GM18873 (cell line): ENCODE measurements around the gene ABTB2.

Experiments
- ATAC-seq: cut with Tn5 transposase; IDR thresholded peaks from one replicate; pipeline ENCODE4 v1.9.1; 2021; ENCODE audit warnings: mild to moderate bottlenecking, moderate library complexity, moderate number of reproducible peaks; ENCODE audit not compliant: unreplicated experiment, low FRiP score

The ABTB2 gene

DNA sequence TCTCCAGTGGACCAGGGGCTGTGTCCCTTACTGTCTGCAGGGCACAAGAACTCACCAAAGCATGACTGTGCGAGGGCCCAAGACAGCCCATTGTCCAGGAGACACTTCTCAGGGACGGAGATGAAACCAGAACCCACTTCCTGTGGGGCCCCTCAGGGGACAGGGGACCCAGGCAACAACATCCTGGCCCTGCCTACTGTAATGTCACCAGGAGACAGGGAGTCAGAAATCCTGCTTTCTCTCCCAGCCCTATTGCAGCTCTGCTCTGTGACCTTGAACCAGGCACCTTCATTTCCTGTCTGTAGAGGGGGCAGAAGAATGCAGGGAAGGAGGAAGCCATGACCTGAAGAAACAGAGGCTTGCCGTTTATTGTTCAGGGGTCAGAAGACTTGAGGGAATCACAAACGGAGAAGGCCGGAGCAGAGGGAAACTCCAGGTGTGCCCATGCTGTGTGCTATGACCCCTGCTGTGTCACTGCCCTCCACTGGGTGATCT, 154.4 kb downstream of the ABTB2 start:
- no peak for ATAC-seq

DNA sequence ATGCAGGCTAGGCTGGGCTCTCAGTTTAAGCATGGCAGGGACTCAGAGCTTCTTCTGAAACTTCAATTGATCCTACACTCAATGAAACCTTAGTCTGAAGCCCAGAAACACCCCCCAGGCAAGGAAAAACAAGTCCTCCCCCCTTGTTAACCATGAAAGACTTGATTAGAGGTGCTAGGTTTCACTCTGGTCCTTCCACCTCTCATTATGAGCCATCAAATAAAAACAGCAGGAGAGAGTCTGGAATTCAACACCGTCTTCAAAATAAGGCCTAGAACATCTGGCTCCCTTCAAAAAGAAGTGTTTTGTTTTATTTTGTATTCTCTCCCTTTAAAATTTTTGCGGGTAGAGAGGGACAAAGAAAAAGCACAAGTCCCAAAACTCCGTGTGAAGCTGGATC, 156.7 kb downstream of the ABTB2 start:
- ATAC-seq: no peak

DNA sequence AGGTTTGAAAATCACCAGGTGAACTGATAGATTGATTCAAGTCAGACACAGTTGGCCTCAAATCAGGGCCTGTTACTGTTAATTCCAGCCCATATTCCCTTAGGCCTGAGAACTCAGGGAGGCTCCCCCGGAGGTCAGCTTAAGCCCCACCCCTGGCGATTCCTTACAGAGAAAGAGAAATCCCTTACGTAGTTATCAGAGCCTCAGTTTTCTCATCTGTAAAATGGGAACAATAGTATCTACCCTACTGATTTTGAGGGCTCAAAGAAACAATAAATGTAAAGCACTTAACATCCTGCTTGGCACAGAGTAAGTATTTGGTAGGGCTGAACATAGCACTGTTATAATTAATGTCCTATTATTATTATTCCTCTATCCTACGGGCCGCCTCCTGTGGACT, 158.3 kb downstream of the ABTB2 start:
- no peak for ATAC-seq

DNA sequence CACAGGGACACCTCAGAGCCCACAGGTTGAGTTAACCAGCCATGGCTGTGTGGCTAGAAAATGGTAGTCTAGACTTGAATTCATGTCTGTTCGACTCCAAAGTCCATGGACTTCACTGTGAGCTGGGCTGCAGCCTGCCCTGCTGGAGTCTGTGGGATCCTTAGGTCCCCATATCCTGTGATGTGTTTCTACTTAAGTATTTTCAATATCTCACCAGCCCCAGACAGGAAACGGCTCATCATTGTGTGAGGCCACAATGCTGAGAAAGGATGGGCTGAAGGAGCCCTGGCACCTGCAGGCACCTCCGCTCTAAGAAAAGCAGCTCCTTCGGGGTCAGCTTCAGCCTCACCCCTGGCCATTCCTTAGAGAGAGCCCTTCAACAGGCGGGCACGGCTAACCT, 159.3 kb downstream of the ABTB2 start:
- no peak for ATAC-seq

DNA sequence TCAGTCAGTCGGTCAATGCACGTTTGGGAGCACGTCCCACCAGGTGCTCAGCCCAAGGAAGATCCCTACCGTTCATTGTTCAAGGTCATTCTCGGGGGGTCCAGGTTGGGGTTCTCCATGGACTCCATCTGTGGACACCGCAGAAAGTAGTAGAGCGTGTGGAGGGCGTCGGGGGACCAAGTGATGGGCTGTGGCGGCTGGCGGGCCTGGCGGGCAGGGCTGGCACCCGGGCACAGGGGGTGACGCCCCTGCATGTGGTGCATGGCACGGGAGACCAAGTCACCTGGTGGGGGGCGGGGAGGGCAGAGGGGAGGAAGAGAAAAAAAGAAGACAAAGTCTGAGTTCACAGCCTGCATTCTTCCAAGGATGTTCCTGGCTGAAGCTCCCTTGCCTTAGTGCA, 160.6 kb downstream of the ABTB2 start:
- ATAC-seq: no peak

DNA sequence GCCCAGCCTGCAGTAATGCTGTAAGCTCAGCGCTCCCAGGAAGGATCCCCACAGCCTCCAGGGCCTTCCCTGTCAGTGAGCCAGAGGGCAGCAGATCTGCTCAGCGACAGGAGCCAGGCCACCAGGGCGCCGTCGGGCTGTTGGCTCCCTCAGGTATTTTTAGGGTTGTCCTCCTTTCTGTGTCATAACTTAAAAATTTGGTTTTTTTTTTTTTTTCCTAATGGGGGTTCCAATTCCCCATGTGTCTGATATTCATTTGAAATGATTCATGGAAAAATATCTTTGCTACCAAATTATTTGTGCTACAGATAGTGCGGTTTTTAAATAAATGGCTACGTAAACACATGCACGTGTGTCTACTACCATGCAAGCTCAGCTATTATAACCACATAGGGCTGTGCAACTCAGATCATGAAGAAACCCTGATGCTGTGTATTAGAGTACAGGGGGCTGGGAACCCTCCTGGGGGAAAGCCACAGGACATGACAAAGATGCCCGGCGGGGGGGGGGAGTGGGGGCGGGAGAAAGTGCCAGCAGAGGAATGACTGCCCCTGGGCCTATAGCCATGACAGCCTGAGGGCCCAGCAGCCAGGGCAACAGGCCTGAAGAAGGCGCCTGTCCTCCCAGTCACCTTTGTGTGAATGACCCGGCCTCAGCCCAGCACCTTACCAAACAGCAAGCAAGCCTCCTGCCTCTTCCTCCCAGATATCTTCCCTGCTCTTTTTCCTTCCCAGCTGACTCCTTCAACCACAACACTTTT, 163.1 kb downstream of the ABTB2 start:
- no peak for ATAC-seq

DNA sequence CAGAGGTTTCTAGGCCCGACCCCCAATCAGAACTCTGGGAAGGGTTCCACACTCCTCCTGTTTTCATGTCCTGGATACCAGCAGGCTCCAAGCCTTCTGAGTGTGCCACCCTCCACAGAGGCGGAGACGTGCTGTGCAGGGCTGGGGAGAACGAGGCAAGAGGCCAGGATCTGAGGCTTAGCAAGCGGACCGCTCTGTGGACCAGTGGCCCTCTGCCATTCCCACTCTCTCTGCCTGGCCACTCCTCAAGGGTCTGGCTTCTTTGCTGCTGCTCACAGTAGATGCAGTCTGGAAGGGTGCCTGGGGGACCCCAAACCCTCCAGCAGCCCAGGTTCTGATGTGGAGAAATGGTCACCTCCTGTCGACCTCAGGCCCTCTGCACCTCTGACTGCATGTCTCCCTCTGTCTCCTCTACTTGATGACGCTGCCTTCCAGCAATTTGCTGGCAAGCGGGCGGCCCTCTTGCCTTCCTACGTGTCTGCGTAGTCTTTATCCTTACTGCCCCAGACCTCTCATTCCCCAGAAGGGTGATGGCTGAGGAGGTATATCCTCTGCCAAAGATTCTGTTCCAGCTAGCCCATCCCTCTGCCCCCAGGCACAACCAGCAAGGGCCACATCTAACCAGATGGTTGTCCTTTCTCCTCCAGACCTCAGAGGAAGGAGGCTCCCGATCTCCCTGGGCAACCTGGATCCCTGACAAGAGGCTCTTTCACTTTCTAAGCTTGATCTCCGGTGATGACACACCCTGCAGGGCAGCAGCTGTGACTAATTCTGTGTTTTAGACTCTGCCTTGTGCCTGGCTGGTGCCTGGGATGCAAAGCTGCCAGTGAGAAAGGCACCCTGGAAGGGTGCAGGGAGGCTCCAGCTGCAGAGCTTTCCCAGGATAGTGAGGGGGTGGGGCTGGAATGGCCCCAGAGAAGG, 165.1 kb downstream of the ABTB2 start:
- no peak for ATAC-seq

DNA sequence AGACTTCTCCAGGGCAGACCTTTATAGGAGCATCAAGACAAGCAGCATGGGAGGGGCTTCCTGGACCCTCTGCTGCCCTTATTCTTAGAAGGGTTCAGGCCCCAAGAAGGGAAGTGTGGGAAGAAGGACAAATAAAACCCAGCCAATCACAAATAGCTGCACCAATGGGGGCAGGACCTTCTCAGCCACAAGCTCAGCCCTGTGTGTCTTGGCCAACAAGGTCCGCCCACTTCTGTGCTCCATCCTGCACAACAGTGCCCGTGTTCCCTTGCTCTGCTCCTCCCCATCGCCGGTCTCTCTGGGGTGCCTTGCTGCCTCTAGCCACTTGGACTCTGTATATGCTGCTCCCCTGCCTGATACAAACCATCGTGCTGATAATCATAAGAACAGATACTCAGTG, 166.2 kb downstream of the ABTB2 start:
- ATAC-seq: no peak

DNA sequence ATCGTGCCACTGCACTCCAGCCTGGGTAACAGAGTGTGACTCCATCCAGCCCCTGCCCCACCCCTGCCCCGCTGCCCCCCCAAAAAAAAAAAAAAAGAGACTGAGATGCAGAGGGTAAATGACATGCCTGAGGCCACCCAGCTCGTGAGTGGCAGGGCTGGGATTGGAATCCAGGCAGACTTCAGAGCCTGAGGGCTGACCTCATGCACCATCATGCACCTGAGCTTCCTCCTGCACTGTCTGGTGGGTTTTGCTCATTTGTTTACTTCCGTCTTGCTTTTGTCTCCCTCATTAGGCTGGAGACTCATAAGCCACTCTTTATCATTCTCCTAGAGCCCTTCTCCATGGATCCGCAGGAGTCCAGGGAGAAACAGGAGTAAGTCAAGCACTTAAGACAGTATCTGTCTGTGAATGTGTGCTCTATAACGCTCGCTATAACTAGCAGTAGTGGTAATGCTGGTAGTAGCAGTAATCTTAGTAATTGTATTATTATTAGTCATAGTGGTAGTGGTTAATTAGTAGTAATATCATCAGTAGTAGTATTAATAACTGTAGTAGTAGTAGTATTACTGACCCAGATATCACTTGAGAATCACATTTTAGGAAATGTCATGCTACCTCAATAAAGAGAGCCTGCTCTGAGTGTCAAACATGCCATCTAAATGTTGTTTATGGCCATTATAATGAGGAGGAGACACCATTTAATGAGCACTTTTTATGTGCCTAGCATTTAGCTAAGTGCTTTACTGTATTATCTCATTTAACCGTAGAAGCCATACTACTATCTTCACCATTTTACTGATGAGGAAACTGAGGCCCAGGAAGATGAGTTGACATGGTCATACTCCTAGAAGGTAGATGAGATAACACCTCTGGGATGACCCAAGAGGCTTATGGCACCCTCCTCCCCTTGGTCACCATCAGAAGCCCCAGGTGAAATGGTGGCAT, 167.3 kb downstream of the ABTB2 start:
- no peak for ATAC-seq

DNA sequence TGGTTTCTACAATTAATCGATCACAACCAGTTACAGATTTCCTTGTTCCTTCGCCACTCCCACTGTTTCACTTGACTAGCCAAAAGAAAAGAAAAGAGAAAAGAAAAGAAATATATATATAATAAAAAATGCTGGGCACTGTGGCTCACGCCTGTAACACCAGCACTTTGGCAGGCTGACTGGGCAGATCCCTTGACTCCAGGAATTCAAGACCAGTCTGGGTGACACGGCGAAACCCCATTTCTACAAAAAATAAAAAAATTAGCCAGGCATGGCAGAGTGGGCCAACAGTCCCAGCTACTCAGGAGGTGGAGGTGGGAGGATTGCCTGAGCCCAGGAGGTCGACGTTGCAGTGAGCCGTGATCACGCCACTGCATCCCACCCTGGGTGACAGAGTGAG, 168.6 kb downstream of the ABTB2 start:
- ATAC-seq: no peak

DNA sequence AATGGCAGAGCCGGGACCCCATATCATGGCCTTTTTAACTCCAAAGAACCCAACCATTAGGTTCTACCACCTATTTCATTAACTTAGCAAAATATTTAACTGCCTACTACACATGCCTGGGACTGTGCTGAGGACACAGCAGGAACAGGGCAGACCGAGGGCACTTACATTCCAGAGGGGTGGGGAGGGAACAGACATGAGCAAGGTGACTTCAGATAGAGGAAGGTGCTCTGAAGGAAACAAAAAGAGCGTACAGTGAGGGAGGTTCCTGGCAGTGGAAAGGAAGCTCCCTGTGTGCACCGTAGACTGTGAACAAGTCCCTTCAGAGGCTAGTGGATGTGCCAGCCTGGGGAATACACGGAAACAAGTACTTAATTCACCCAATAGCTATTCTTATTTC, 169.6 kb downstream of the ABTB2 start:
- ATAC-seq: no peak

DNA sequence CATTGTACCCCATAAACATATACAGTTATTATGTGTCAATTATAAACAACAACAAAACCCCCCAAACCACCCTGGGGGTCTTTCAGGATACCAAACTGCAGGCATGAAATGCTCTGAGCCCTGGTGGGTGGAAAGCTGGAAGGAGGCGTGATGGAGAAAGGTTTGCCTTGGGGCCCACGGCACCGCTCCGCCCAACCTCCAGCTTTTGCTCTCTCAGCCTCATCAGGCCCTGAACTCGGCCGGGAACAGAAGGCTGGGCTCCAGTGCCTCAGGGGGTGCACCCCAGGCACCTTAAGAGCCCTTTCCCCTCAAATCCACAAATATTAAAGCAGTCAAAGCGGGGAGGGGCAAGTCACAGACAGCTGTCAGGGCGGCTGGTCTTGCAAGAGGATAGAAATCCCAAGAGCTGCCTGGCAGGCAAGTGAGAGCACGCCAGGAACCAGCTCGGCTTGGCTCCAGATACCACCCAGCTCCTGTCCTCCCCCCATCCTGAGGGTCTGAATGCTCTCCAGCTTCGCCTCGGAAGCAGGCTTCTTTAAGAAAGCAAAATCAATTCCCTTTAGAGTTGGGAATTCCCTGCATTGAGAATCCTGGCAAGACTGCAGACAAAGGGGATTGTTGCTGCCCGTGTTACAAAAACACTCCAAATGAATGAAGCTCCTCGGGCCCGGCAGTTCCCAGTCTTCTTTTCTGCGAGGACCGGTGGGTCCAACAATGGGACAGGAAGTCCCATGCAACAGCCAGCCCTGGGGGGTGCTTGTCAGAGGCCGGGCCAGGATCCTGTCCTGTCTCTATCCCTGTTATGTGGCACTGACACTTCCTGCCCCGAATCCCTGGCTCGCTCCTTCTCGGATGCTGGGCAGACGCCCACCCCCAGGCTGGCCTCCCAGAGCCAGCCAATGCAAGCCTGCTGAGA, 171.6 kb downstream of the ABTB2 start:
- no peak for ATAC-seq

DNA sequence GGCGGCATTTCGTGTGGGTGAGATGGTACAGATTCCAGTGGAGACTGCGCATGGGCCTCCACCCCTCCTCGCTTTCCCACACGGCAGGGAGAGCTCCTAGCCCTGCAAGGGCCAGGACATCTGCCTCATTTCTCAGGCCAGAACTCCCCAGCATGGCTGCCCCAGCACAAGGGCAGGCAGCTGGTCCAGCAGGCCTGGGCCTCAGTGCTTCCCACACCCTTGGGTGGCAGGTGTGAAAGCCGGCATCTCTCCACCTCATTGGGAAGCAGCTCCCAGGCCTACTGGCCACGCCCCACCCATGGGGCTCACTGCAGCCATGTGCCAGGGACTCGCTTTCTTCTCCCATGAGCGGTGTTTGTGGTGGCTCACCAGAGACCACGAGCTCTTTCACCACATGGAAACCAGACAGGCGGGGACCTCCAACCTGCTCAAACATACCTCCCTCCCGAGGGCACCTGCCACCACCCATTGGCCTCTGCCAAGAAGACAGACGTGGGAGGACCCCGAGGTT, 173.2 kb downstream of the ABTB2 start:
- no peak for ATAC-seq

DNA sequence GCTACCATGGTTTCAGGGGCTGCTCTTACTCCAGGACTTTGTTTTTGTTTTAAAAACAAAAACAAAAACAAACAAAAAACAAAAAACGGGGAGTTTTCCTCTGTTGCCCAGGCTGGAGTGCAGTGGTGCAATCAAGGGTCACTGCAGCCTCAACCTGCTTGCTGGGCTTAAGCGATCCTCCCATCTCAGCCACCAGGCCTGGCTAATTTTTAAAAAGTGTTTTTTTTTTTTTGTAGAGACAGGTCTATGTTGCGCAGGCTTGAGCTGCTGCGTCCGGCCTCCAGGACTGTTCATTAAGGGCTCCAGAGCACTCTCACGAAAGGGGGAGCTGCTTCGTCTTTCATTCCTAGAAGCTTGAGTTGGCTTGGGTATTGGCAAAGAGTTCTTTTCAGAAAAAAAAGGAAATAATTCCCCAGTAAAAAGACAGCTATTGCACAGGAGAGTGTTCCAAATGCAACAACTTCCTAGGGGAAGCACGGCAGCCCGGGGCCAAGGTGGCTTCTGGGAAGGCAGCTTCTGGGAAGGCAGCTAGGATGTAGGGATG, 173.9 kb downstream of the ABTB2 start:
- no peak for ATAC-seq

DNA sequence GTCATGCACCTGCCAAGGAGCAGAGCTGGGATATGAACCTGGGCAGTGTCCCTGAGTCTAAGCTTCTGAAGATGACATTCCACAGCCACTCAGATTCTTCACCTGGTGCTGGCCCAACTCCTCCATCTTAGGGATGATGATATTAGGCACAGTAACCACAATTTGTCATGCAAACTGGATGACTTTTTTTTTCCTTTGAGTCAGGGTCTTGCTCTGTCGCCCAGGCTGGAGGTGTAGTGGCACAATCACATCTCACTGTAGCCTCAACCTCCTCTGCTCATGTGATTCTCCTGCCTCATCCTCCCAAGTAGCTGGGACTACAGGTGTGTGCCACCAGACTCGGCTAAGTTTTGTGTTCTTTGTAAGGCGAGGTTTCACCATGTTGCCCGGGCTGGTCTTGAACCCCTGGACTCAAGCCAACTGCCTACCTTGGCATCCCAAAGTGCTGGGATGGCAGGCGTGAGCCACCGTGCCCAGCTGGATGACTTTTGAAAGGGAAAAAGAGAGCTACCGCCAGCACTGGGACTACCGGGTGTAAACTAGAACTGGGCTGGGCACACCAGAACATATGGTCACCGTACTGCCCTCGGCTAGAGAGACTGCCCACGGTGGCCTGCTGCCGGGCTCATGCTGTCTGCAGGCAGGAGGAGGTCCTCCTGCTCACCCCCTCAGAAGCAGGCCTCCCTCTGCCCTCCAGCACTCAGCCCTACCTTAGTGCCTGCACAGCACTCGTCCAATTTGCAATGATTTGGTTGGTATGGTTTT, 174.7 kb downstream of the ABTB2 start:
- ATAC-seq: no peak

DNA sequence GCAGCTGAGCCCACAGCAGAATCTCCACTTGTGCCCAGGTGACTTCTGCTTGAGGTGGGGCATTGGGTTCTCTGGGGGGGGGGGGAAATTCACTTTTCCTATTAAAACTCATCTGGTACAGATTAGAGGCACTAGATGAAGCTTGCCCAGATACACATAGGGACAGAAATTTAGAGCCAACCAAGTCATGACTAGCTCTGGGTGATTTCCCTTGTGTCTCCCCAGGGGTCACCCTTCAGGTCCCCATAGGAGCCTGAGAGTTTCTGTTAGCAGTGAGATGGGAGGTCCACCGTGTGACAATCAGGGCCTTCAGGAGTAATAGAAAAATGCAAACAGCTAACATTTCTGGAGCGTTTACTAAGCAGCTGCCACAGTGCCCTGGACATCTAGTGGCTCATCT, 175.4 kb downstream of the ABTB2 start:
- ATAC-seq: no peak

DNA sequence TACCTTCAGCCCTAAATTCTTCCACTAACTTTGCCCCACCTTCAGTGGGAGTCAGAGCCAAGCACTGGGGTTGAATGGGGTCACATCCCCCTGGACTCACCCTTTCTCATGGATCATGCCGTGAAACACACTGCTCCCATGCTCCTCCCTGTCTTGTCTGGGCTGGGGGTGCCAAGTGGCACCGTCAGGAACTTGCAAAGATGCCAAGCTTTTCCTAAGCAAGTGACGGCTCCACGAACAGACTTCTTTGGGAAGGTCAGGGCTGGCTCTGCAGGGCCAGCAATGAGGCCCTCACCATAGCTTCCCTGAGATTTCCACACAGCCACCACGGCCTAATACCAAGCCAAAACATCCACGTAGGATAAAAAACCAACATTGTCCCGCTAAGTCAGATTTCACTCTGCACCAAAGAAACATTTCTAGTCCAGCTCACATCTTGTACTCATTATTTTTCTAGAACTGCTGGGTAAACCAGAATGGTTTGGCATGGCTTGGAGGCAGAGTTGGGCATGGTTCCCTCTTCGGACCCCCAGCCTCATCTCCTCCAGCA, 175.9 kb downstream of the ABTB2 start:
- no peak for ATAC-seq

DNA sequence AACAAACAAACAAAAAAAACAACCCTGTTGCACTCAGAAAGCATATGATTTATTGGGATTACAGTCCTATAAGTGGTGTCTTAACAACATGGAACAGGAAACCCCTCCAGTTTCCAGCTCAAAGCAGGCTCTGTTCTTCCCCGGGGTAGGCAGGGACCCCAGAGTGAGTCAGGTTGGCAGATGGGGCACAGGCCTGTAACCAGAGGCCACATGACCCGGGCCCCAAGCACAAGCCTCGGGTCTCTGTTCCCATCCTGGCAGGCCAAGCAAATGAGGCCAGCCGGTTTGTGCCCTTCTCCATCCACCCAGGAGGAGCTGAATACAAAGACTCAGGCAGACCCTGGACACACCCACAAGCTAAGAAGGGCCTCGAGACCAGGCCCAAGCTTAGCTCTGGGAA, 176.6 kb downstream of the ABTB2 start:
- no peak for ATAC-seq
